Thyroid gland (tissue), 4 donors: ENCODE data around the gene DEFB114.

Experiments
- POLR2A ChIP-seq, 2 donors: fragments of 450-650 bp; IDR thresholded peaks; one replicate each; pipeline ENCODE4 v1.6.1; 2017; ENCODE audit warnings: antibody characterized with exemption in 2 of 2, mild to moderate bottlenecking in 2 of 2, moderate library complexity in 1 of 2
- TF ChIP-seq, protein P1 (sequence below), 6 experiments: fragments of 200-600 bp in 3 of 6; fragments of 450-650 bp in 3 of 6; sonication (generic) in 3 of 6; IDR thresholded peaks; one replicate each; pipeline ENCODE4 v1.5.1; 2016 to 2019; ENCODE audit warnings: antibody characterized with exemption in 6 of 6, mild to moderate bottlenecking in 2 of 6, inconsistent platforms in 1 of 6, moderate library complexity in 1 of 6

DNA sequence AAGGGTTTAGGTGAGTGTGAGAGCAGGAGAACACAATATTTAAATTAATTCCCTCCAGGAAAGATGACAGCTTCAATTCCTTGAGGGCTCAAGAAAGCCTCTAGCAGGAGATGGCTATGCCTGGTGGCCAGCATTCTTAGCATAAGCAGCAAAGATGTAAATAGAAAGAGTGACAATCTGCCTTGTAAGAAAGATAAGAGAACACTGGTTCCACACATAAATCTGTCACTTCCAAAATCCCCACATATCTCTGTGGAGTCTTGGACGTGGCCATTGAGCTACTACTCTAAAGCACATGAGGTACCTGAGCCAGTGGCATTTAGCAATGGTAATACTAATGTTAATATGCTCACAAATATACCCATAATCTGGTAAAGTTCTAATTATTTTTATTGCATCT lies 29.2 kb downstream of the DEFB114 start:
- TF ChIP-seq, protein P1, sequence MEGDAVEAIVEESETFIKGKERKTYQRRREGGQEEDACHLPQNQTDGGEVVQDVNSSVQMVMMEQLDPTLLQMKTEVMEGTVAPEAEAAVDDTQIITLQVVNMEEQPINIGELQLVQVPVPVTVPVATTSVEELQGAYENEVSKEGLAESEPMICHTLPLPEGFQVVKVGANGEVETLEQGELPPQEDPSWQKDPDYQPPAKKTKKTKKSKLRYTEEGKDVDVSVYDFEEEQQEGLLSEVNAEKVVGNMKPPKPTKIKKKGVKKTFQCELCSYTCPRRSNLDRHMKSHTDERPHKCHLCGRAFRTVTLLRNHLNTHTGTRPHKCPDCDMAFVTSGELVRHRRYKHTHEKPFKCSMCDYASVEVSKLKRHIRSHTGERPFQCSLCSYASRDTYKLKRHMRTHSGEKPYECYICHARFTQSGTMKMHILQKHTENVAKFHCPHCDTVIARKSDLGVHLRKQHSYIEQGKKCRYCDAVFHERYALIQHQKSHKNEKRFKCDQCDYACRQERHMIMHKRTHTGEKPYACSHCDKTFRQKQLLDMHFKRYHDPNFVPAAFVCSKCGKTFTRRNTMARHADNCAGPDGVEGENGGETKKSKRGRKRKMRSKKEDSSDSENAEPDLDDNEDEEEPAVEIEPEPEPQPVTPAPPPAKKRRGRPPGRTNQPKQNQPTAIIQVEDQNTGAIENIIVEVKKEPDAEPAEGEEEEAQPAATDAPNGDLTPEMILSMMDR (IDR thresholded peaks at IDR 0.05), result no peak
- TF ChIP-seq POLR2A (IDR thresholded peaks at IDR 0.05), result no peak
